ENCODE results near the gene SMTNL2.

Gene SMTNL2

GRCh38 chr17:4551141-4551540 is 33.2 kb upstream of the SMTNL2 start:
- ATAC-seq (replicated peaks) (no peak), DNase-seq (no peak)
- H3K36me3 Mint-ChIP-seq: peaks cover 32 to 44% of the 10 kb centered on the region in 2 donors
- no peak overlapping the region for H3K4me3 Mint-ChIP-seq
- H3K27me3 Mint-ChIP-seq: no peaks in the 10 kb centered on the region
- peaks cover 22 to 24% of the 10 kb centered on the region in 2 donors for H3K4me1 Mint-ChIP-seq
- no peaks in the 10 kb centered on the region for H3K9me3 Mint-ChIP-seq
- no peak overlapping the region for H3K27ac Mint-ChIP-seq

- no peak overlapping the region for H3K4me3 Mint-ChIP-seq
- no peak overlapping the region for H3K27ac Mint-ChIP-seq
- peaks cover 28 to 40% of the 10 kb centered on the region in 2 donors for H3K36me3 Mint-ChIP-seq
- DNase-seq (no peak), ATAC-seq (replicated peaks) (no peak)
- no peaks in the 10 kb centered on the region for H3K27me3 Mint-ChIP-seq
- H3K9me3 Mint-ChIP-seq: no peaks in the 10 kb centered on the region
- H3K4me1 Mint-ChIP-seq: peaks cover 23 to 28% of the 10 kb centered on the region in 2 donors
Measured at GRCh38 chr17:4551796-4552525, 32.4 kb upstream of the SMTNL2 start.

- Mint-ChIP-seq H3K4me3 (peak overlapping the region; percentile 89 to 93), H3K4me1 (peaks cover 23 to 28% of the 10 kb centered on the region in 2 donors), H3K9me3 (no peaks in the 10 kb centered on the region), H3K27me3 (no peaks in the 10 kb centered on the region), H3K27ac (no peak overlapping the region), H3K36me3 (peaks cover 22 to 32% of the 10 kb centered on the region in 2 donors)
- DNase-seq (no peak), ATAC-seq (replicated peaks) (no peak)
Measured at GRCh38 chr17:4553669-4554068, 30.7 kb upstream of the SMTNL2 start.

- DNase-seq (no peak), ATAC-seq (replicated peaks) (peak; percentile 10)
- H3K27me3 Mint-ChIP-seq: no peaks in the 10 kb centered on the region
- H3K4me1 Mint-ChIP-seq: peaks cover 23 to 28% of the 10 kb centered on the region in 2 donors
- H3K9me3 Mint-ChIP-seq: no peaks in the 10 kb centered on the region
- H3K4me3 Mint-ChIP-seq: peak overlapping the region; percentile 89 to 93
- peak overlapping the region; percentile 95 for H3K27ac Mint-ChIP-seq
- H3K36me3 Mint-ChIP-seq: peaks cover 17 to 28% of the 10 kb centered on the region in 2 donors
Measured at GRCh38 chr17:4554441-4554996, 29.8 kb upstream of the SMTNL2 start.

- peak; percentile 94 for DNase-seq
- H3K4me1 Mint-ChIP-seq: peaks cover 23 to 28% of the 10 kb centered on the region in 2 donors
- no peaks in the 10 kb centered on the region for H3K27me3 Mint-ChIP-seq
- peak; percentile 95 to 97 for ATAC-seq (replicated peaks)
- no peaks in the 10 kb centered on the region for H3K9me3 Mint-ChIP-seq
- H3K36me3 Mint-ChIP-seq: peaks cover 13 to 23% of the 10 kb centered on the region in 2 donors
- peak within 1 kb of the TSS; percentile 95 for H3K27ac Mint-ChIP-seq
- H3K4me3 Mint-ChIP-seq: peak within 1 kb of the TSS; percentile 89 to 93
Measured at GRCh38 chr17:4554997-4555799, 29.1 kb upstream of the SMTNL2 start, which contains the start of gene MYBBP1A. TSS of gene MYBBP1A (minus strand) at chr17:4555384. CDS start at chr17:4555324, 60 bp downstream.

GRCh38 chr17:4555873-4556759 is 28.2 kb upstream of the SMTNL2 start:
- Mint-ChIP-seq H3K27me3 (no peaks in the 10 kb centered on the region), H3K9me3 (no peaks in the 10 kb centered on the region), H3K4me3 (peak overlapping the region; percentile 89 to 93), H3K27ac (peak overlapping the region; percentile 95), H3K36me3 (peaks cover 10 to 19% of the 10 kb centered on the region in 2 donors), H3K4me1 (peaks cover 21 to 28% of the 10 kb centered on the region in 2 donors)
- no peak for ATAC-seq (replicated peaks)
- no peak for DNase-seq

GRCh38 chr17:4556996-4557395 is 27.3 kb upstream of the SMTNL2 start:
- Mint-ChIP-seq H3K4me1 (peaks cover 24 to 33% of the 10 kb centered on the region in 2 donors), H3K4me3 (no peak overlapping the region)
- no peak for ATAC-seq (replicated peaks)

GRCh38 chr17:4557626-4558346 is 26.5 kb upstream of the SMTNL2 start:
- Mint-ChIP-seq H3K27me3 (no peaks in the 10 kb centered on the region), H3K4me3 (no peak overlapping the region), H3K27ac (peak overlapping the region; percentile 39), H3K36me3 (peaks cover 2 to 14% of the 10 kb centered on the region in 2 donors), H3K9me3 (no peaks in the 10 kb centered on the region), H3K4me1 (peaks cover 30 to 41% of the 10 kb centered on the region in 2 donors)
- DNase-seq: no peak
- no peak for ATAC-seq (replicated peaks)

More at GRCh38 chr17:4556996-4557395, 27.3 kb upstream of the SMTNL2 start:
- Mint-ChIP-seq H3K36me3 (peaks cover 4 to 14% of the 10 kb centered on the region in 2 donors), H3K27ac (no peak overlapping the region), H3K9me3 (no peaks in the 10 kb centered on the region), H3K27me3 (no peaks in the 10 kb centered on the region)
- DNase-seq: no peak

GRCh38 chr17:4558347-4558971 is 25.9 kb upstream of the SMTNL2 start:
- H3K9me3 Mint-ChIP-seq: no peaks in the 10 kb centered on the region
- no peak overlapping the region for H3K4me3 Mint-ChIP-seq
- no peak for ATAC-seq (replicated peaks)
- H3K36me3 Mint-ChIP-seq: peaks cover 0 to 14% of the 10 kb centered on the region in 2 donors
- peak overlapping the region; percentile 39 for H3K27ac Mint-ChIP-seq
- H3K27me3 Mint-ChIP-seq: no peaks in the 10 kb centered on the region
- peaks cover 35 to 47% of the 10 kb centered on the region in 2 donors for H3K4me1 Mint-ChIP-seq
- DNase-seq: no peak

GRCh38 chr17:4559139-4559791 is 25.1 kb upstream of the SMTNL2 start:
- no peak overlapping the region for H3K4me3 Mint-ChIP-seq
- peaks cover 0 to 9% of the 10 kb centered on the region in 2 donors for H3K36me3 Mint-ChIP-seq
- ATAC-seq (replicated peaks) (no peak), DNase-seq (no peak)
- H3K9me3 Mint-ChIP-seq: no peaks in the 10 kb centered on the region
- H3K27me3 Mint-ChIP-seq: no peaks in the 10 kb centered on the region
- H3K27ac Mint-ChIP-seq: no peak overlapping the region
- H3K4me1 Mint-ChIP-seq: peaks cover 29 to 42% of the 10 kb centered on the region in 2 donors

- no peak for ATAC-seq (replicated peaks)
- Mint-ChIP-seq H3K4me1 (peaks cover 24 to 35% of the 10 kb centered on the region in 2 donors), H3K9me3 (no peaks in the 10 kb centered on the region), H3K4me3 (no peak overlapping the region), H3K27ac (no peak overlapping the region), H3K36me3 (peaks cover 0 to 3% of the 10 kb centered on the region in 2 donors), H3K27me3 (no peaks in the 10 kb centered on the region)
- DNase-seq: no peak
Measured at GRCh38 chr17:4559966-4560365, 24.4 kb upstream of the SMTNL2 start.

GRCh38 chr17:4560421-4560820 is 23.9 kb upstream of the SMTNL2 start, which contains the start of gene GGT6:
TSS of gene GGT6 (minus strand) at chr17:4560577. CDS start at chr17:4560521, 56 bp downstream.
- Mint-ChIP-seq H3K27me3 (no peaks in the 10 kb centered on the region), H3K27ac (no peak within 1 kb of the TSS), H3K4me3 (no peak within 1 kb of the TSS), H3K4me1 (peaks cover 24 to 33% of the 10 kb centered on the region in 2 donors), H3K9me3 (no peaks in the 10 kb centered on the region), H3K36me3 (no peaks in the 10 kb centered on the region)
- ATAC-seq (replicated peaks) (no peak), DNase-seq (no peak)
